D721Med (cell line): ENCODE results near the gene YWHAE.

Source experiments
- DNase-seq: peaks from one replicate; pipeline ENCODE4 v3.0.0; 2011; ENCODE audit warnings: low spot score; ENCODE audit not compliant: insufficient read length
- FAIRE-seq: peaks from 2 replicates; lab custom pipeline; 2011; peaks lifted over from hg19 to GRCh38; lab: Jason Lieb, UNC
- CTCF ChIP-seq: IDR thresholded peaks from 2 replicates; pipeline ENCODE4 v1.5.1; 2012; ENCODE audit warnings: mild to moderate bottlenecking, control low read depth; ENCODE audit not compliant: insufficient read depth; ENCODE audit errors: missing control alignments

Gene YWHAE

GRCh38 chr17:1324201-1324771, 75.7 kb downstream of the YWHAE start:
- DNase-seq (no peak), FAIRE-seq (no peak)
- no peak for TF ChIP-seq CTCF

- DNase-seq (no peak), FAIRE-seq (no peak)
- TF ChIP-seq CTCF = no peak
Observed at GRCh38 chr17:1323336-1323735, 76.7 kb downstream of the YWHAE start.

- FAIRE-seq = no peak
- TF ChIP-seq CTCF = no peak
- DNase-seq = no peak
Observed at GRCh38 chr17:1322480-1322879, 77.5 kb downstream of the YWHAE start.

GRCh38 chr17:1322014-1322428, 78.0 kb downstream of the YWHAE start:
- no peak for FAIRE-seq
- TF ChIP-seq CTCF = no peak
- DNase-seq = no peak

- DNase-seq = no peak
- TF ChIP-seq CTCF = no peak
- no peak for FAIRE-seq
Observed at GRCh38 chr17:1315891-1316403, 84.1 kb downstream of the YWHAE start.

GRCh38 chr17:1315409-1315808, 84.6 kb downstream of the YWHAE start:
- FAIRE-seq = no peak
- DNase-seq = no peak
- no peak for TF ChIP-seq CTCF

GRCh38 chr17:1313270-1314005, 86.6 kb downstream of the YWHAE start:
- TF ChIP-seq CTCF = no peak
- DNase-seq (no peak), FAIRE-seq (no peak)
